ENCODE results near the gene GPR153.

The GPR153 gene

GRCh38 chr1:6198646-6199297, 62.1 kb downstream of the GPR153 start:
- DNase-seq = no peak

- no peak for DNase-seq
Observed at GRCh38 chr1:6197746-6198427, 63.0 kb downstream of the GPR153 start.
